Activated CD4-positive, alpha-beta T cell treated with anti-CD3 and anti-CD28 coated beads for 36 hours (primary cell): ENCODE results near the gene CPEB3. TPM values are rescaled to one million over a fixed set of nuclear protein-coding genes. Genes with fewer than 3 reads are reported as not detected.
"Not testable (repeated sequence)": the region's sequence is repeated elsewhere in the genome, so short reads cannot be mapped to it uniquely, and the experiment has no call there.

Source experiments
- ATAC-seq: fragments of 200-7000 bp; cut with Tn5 transposase; one replicate; pipeline ENCODE4 v1.10.0; 2021; ENCODE audit warnings: mild to moderate bottlenecking, moderate library complexity
- CTCF ChIA-PET: fragments of 350-600 bp; sonication (Branson Sonifier 250); formaldehyde crosslinking; loops from one replicate; lab custom pipeline; 2021; ENCODE audit warnings: antibody characterized with exemption; lab: Charles Lee
- POLR2A ChIA-PET: fragments of 350-600 bp; sonication (Branson Sonifier 250); formaldehyde crosslinking; loops from one replicate; lab custom pipeline; 2021; ENCODE audit warnings: antibody characterized with exemption, inconsistent platforms; lab: Charles Lee
- DNase-seq: peaks from one replicate; pipeline ENCODE4 v3.0.0-alpha.2; 2020
- H3K27ac Mint-ChIP-seq: one replicate; pipeline ENCODE4 v1.8.0; 2021; ENCODE audit warnings: mixed read lengths
- H3K27me3 Mint-ChIP-seq: one replicate; pipeline ENCODE4 v1.8.0; 2021; ENCODE audit warnings: mixed read lengths
- H3K36me3 Mint-ChIP-seq: one replicate; pipeline ENCODE4 v1.8.0; 2021; ENCODE audit warnings: low read depth, mixed read lengths
- H3K4me1 Mint-ChIP-seq: one replicate; pipeline ENCODE4 v1.8.0; 2021; ENCODE audit warnings: mixed read lengths
- H3K4me3 Mint-ChIP-seq: one replicate; pipeline ENCODE4 v1.8.0; 2021; ENCODE audit warnings: mild to moderate bottlenecking, moderate library complexity, mixed read lengths
- H3K9me3 Mint-ChIP-seq: one replicate; pipeline ENCODE4 v1.8.0; 2021; ENCODE audit warnings: low read depth, mixed read lengths
- intact Hi-C, 2 experiments: fragments of 100-400 bp; cut with DNase I in 1 of 2; cut with micrococcal nuclease in 1 of 2; formaldehyde crosslinking; loops; one replicate each; pipeline versions ENCODE4 v1.14.2 to v1.15.1; 2022 to 2024; cut with DNase I, micrococcal nuclease
- total RNA-seq, 2 experiments: library from RNA; stranded (reverse); gene quantifications; one replicate each; pipeline ENCODE4 v1.2.3, GENCODE V29; 2021

Gene CPEB3
- total RNA-seq, 2 experiments from 2014 or later: 1.4 to 1.8 TPM

- POLR2A ChIA-PET, H3K4me1 Mint-ChIP-seq, H3K9me3 Mint-ChIP-seq, H3K4me3 Mint-ChIP-seq, CTCF ChIA-PET, ATAC-seq, DNase-seq, H3K27me3 Mint-ChIP-seq, H3K27ac Mint-ChIP-seq, intact Hi-C loops: not testable (repeated sequence)
- peaks cover 16% of the 10 kb centered on the region for H3K36me3 Mint-ChIP-seq
Observed at GRCh38 chr10:92134049-92134448, 156.8 kb downstream of the CPEB3 start.

- no peaks in the 10 kb centered on the region for H3K4me1 Mint-ChIP-seq
- H3K27me3 Mint-ChIP-seq: no peaks in the 10 kb centered on the region
- ATAC-seq (no peak), DNase-seq (no peak)
- H3K27ac Mint-ChIP-seq: no peak overlapping the region
- ChIA-PET POLR2A (no interaction called here), CTCF (no interaction called here)
- peaks cover 3% of the 10 kb centered on the region for H3K36me3 Mint-ChIP-seq
- intact Hi-C loops: no loop called here
- no peak overlapping the region for H3K4me3 Mint-ChIP-seq
- peaks cover 4% of the 10 kb centered on the region for H3K9me3 Mint-ChIP-seq
Observed at GRCh38 chr10:92131275-92131820, 159.5 kb downstream of the CPEB3 start.

DNA sequence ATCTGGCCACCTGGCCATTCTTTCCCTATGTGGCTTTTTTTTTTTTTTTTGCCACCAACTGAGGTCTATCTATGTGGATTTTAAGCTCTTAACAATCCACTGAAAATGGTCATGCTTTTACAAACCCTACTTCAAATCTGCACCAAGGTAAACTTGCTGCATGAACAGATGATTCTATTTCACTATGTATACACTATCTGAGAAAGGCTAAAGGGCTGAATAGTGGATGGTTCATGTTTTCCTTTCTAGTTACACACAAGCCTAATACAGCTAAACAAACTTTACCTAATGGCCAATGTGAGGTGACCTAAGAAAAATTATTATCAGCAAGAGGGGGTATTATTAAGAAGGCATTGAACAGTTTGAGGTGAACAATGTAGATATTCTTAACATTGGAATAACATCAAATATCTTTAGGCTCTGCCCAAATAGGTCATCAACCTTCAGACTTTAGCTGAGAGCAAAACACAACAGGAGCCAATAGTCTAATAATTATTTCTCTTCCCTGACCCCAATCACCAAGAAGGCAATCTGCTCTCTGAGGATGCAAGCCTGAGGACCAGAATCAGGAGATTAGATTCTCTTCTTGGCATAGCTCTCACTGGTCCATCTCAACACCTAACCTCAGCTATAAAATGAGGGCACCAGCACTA, 160.1 kb downstream of the CPEB3 start:
- intact Hi-C loops: no loop called here
- Mint-ChIP-seq H3K4me3 (no peak overlapping the region), H3K27me3 (no peaks in the 10 kb centered on the region), H3K4me1 (no peaks in the 10 kb centered on the region), H3K36me3 (no peaks in the 10 kb centered on the region), H3K9me3 (peaks cover 4% of the 10 kb centered on the region), H3K27ac (no peak overlapping the region)
- no peak for ATAC-seq
- no peak for DNase-seq
- ChIA-PET POLR2A (no interaction called here), CTCF (no interaction called here)

DNA sequence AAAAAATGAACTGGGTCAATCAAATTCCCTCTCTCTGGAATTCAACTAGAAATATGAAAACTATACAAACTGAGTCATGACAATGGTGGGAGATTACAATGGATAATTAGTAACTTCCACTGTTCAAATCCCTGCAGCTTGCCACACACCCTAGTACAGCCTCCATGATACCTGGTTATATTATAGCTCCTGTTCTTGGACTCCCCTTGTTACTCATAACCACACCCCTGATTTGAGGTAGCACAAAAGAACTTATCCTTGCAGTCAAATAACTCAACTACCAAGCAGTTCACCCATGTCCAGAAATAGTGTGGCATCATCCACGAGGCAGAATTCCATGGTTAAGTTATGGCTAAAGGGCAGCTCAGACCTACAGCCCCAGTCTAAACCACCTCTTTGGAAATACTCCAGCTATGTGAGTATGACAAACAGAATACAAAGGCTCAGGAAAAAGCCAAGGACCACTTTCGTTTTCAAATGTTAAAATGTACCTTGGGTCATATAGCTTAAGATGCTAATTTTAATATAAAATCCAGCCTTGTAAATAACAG, 164.7 kb downstream of the CPEB3 start:
- DNase-seq (no peak), ATAC-seq (no peak)
- Mint-ChIP-seq H3K9me3 (peaks cover 4% of the 10 kb centered on the region), H3K4me1 (no peaks in the 10 kb centered on the region), H3K27ac (no peak overlapping the region), H3K4me3 (no peak overlapping the region), H3K36me3 (no peaks in the 10 kb centered on the region), H3K27me3 (no peaks in the 10 kb centered on the region)
- CTCF ChIA-PET: interaction anchor here (0.7 to 0.9 kb wide), 2 partner anchors 56 to 337 kb away, joined by 4 to 5 read pairs; no protein-coding TSS in a partner anchor
- intact Hi-C loops: no loop called here
- POLR2A ChIA-PET: no interaction called here

DNA sequence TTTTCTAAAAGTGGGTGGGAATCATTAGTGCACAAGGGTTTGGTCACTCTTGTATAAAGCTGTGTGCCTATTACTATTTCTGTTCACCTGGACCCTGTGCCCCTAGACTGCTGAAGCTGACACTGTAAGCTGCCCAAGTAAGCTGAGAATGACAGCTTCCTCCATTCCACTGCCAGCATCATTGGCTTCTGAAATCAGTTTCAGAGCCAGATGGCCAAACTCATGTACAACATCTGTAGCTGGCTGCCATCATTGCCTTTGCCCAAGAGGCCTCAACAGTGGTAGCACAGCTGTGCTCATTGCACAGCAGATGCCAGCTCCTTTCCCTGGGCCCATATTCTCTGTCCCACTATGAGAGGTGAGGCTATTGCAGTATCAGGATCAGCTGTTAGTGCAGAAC, 165.7 kb downstream of the CPEB3 start:
- Mint-ChIP-seq H3K4me3 (no peak overlapping the region), H3K27me3 (no peaks in the 10 kb centered on the region)

DNA sequence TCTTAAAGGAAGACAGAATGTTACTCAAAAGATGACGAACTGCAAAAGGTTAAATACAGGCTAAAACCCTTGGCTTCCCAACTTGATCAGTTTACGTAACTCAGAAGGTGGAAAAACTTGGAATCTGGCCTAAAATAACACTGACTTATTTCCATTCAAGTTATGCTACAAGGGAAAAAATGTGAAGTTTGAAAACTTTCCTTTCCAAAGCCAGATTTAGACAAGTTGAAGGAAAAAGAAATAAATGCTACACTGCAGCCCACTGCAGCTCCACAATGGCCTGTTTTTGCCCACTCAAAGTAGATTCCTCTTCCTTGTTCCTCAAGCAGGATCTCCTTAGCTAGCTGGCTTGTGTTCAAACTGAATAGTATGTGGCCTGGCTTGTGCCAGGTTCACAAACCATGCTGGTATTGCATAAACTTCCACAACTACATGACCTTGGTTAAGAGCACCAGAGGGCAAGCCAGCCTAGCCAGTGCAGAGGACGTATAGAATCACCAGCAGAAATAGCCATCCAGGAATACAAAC, 166.2 kb downstream of the CPEB3 start:
- Mint-ChIP-seq H3K9me3 (peaks cover 4% of the 10 kb centered on the region), H3K36me3 (no peaks in the 10 kb centered on the region), H3K27me3 (no peaks in the 10 kb centered on the region), H3K4me3 (no peak overlapping the region), H3K4me1 (no peaks in the 10 kb centered on the region), H3K27ac (no peak overlapping the region)
- no peak for DNase-seq
- intact Hi-C loops: no loop called here
- ChIA-PET CTCF (no interaction called here), POLR2A (interaction anchor here (0.6 kb wide), 1 partner anchor 352 kb away, joined by 6 read pairs; no protein-coding TSS in a partner anchor)
- ATAC-seq: no peak

More for the DNA sequence above, 165.7 kb downstream of the CPEB3 start:
- H3K4me1 Mint-ChIP-seq: no peaks in the 10 kb centered on the region
- no peak overlapping the region for H3K27ac Mint-ChIP-seq
- H3K36me3 Mint-ChIP-seq: no peaks in the 10 kb centered on the region
- POLR2A ChIA-PET: interaction anchor here (0.6 kb wide), 1 partner anchor 352 kb away, joined by 6 read pairs; no protein-coding TSS in a partner anchor
- H3K9me3 Mint-ChIP-seq: peaks cover 4% of the 10 kb centered on the region
- ATAC-seq: no peak
- DNase-seq: no peak
- intact Hi-C loops: no loop called here
- CTCF ChIA-PET: interaction anchor here (0.6 kb wide), 2 partner anchors 56 to 848 kb away, joined by 3 to 5 read pairs; no protein-coding TSS in a partner anchor

- ChIA-PET CTCF (interaction anchor here (0.6 kb wide), 1 partner anchor 29 kb away, joined by 3 read pairs; no protein-coding TSS in a partner anchor), POLR2A (no interaction called here)
- intact Hi-C loops: no loop called here
- Mint-ChIP-seq H3K36me3 (no peaks in the 10 kb centered on the region), H3K27ac (no peak overlapping the region), H3K27me3 (no peaks in the 10 kb centered on the region), H3K4me3 (no peak overlapping the region), H3K9me3 (peaks cover 3% of the 10 kb centered on the region), H3K4me1 (no peaks in the 10 kb centered on the region)
- DNase-seq: no peak
- ATAC-seq: no peak
Observed at GRCh38 chr10:92124020-92124419, 166.9 kb downstream of the CPEB3 start.

DNA sequence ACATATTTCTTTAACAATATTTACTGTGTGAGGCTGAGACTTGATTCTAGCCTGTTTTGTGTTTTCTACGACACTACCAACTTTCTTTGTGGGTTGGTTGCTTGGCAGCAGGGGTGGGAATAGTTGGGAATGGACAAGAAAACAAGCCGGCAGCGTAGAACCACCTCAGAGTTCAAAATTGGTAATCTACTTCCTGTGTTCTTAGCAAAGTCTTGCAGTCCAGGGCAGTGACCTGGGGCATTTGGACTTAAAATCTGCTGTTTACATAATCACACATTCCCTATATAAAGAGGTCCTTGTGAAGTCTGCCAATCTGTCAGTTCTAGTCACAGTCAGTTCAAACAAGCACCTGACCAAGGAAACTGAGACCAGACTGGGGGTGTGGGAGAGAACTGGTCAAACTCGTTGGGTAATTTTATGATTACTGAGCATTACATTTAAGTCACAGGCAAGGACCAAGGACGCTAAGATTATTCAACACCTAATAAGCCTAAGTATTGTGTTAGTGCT, 167.9 kb downstream of the CPEB3 start:
- H3K27ac Mint-ChIP-seq: no peak overlapping the region
- CTCF ChIA-PET: interaction anchor here (0.6 kb wide), 1 partner anchor 164 kb away, joined by 5 read pairs; no protein-coding TSS in a partner anchor
- no peaks in the 10 kb centered on the region for H3K9me3 Mint-ChIP-seq
- H3K36me3 Mint-ChIP-seq: no peaks in the 10 kb centered on the region
- no peak overlapping the region for H3K4me3 Mint-ChIP-seq
- intact Hi-C loops: no loop called here
- H3K27me3 Mint-ChIP-seq: no peaks in the 10 kb centered on the region
- no peak for DNase-seq
- H3K4me1 Mint-ChIP-seq: no peaks in the 10 kb centered on the region
- POLR2A ChIA-PET: no interaction called here
- ATAC-seq: no peak

DNA sequence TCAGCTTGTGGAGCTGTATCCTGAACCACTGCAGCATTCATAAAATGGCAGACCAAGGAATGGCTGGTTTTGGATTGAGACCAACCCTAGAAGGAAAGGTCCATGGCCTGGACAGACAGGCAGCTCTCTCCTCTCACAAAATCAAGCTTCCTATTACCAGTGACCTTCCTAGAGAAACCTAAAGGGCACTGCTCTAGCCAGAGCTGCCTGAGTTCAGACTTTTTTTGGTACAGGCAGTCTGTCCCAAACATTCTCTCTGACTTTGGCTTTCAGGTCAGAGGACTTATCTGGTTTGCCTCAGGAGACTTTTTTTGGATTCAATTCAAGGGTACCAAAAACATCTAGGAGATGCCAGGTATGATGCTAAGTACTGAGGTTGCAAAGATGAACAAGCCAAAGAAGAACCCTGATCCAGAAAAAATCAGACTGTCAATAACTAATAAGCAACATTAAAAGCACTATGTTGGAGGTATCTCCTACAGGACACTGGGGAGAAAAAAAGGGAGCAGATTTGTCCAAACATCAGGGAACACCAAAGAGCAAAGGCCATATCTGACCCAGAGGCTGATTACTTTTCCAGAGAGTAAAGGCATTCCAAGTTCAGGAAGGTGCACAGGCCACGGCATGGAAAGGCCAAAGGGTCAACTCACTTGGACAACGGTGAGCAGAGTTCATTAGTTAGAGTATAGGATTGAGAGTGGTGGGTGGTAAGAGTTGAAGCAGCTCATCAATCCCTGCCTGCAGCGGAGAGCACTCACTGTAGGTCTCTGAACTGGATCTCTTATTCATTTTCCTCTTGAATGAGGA, 169.0 kb downstream of the CPEB3 start:
- no peak for DNase-seq
- intact Hi-C loops: no loop called here
- Mint-ChIP-seq H3K36me3 (no peaks in the 10 kb centered on the region), H3K27me3 (no peaks in the 10 kb centered on the region), H3K4me3 (no peak overlapping the region), H3K4me1 (no peaks in the 10 kb centered on the region), H3K9me3 (no peaks in the 10 kb centered on the region), H3K27ac (no peak overlapping the region)
- ChIA-PET CTCF (interaction anchor here (0.6 kb wide), 1 partner anchor 14 kb away, joined by 3 read pairs; no protein-coding TSS in a partner anchor), POLR2A (no interaction called here)
- no peak for ATAC-seq

DNA sequence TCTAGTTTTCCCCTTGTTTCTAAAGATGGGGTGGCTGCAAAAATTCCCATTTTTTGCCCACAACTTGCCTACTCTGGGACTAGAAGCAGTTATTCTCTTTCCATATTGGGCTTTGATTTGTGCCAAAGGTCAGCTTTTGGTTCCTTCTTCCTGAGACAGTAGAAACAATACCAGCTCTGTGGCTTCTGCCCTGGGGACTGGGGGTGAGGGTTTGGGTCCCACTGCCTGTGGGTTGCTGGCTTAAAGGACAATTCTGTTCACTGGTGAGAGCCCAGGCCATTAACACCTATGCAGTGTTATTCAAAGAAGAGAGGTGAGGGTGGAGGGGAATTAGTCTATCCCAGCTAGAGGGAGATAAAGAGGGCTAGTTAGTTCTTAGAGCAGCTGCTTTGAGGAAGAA, 171.5 kb downstream of the CPEB3 start:
- no peaks in the 10 kb centered on the region for H3K9me3 Mint-ChIP-seq
- H3K4me1 Mint-ChIP-seq: no peaks in the 10 kb centered on the region
- no peak overlapping the region for H3K4me3 Mint-ChIP-seq
- no peak overlapping the region for H3K27ac Mint-ChIP-seq
- ChIA-PET CTCF (interaction anchor here (0.5 to 0.8 kb wide), 2 partner anchors 31 to 268 kb away, joined by 3 read pairs; no protein-coding TSS in a partner anchor), POLR2A (no interaction called here)
- intact Hi-C loops: no loop called here
- no peaks in the 10 kb centered on the region for H3K36me3 Mint-ChIP-seq
- H3K27me3 Mint-ChIP-seq: no peaks in the 10 kb centered on the region
- ATAC-seq: no peak
- no peak for DNase-seq

- ATAC-seq, H3K4me3 Mint-ChIP-seq, H3K4me1 Mint-ChIP-seq, intact Hi-C loops, POLR2A ChIA-PET, CTCF ChIA-PET, H3K27me3 Mint-ChIP-seq, DNase-seq, H3K9me3 Mint-ChIP-seq, H3K27ac Mint-ChIP-seq, H3K36me3 Mint-ChIP-seq: not testable (repeated sequence)
Observed at GRCh38 chr10:92114917-92115316, 176.0 kb downstream of the CPEB3 start.
